Measurements from ENCODE around the gene CCDC90B. TPM values are rescaled to one million over a fixed set of nuclear protein-coding genes. Genes with fewer than 3 reads are reported as not detected.
"Not testable (repeated sequence)": the region's sequence is repeated elsewhere in the genome, so short reads cannot be mapped to it uniquely, and the experiment has no call there.

The CCDC90B gene
- total RNA-seq, 1 experiment from 2014 or later, result 51.2 TPM

DNA sequence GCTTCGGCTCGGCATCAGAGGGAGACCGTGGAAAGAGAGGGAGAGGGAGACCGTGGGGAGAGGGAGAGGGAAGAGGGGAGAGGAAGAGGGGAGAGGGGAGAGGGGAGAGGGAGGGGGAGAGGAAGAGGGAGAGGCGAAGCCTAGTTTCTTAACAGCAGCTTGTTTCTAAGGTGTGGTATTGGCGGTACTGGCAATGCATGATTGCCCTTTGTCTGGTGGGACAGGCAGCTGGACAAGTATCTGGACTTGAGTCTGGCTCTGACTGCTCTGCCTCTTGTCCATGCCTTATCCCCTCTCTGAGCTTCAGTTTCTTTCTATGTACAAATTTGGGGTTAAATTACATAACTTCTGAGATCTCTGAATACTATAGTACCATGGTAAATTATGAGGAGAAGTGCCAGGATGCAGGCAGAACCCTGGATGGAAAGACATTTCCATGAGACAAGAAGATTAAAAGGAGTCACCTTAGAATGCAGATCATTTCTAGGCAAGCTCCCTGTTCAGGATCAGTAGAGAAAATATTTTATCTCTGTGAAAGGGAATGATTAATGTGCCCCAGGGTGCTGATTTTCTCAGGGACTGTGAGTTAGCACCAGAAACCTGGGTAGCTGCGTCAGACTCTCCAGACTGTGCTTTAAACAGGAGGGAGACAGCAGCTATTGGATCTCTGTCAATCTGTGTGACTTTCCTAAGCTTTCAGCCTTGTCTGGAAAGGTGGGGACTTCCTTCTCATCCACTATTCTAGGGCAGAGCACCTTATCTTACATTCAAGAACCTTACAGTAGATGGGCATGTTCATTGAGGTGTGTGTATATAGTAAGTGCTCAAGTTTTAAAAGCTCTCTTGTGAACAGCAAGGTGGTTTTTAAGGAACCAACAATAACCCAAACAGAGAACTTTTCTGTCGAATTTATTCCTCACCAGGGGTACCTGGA, 31.9 kb upstream of the CCDC90B start:
- Histone ChIP-seq H3K4me1 (ENCODE audit: insufficient read depth, low read length, poor library complexity, severe bottlenecking) (no peaks in the 10 kb centered on the region), H3K27me3 (replicated peaks; ENCODE audit: insufficient read depth, low read depth, low read length, poor library complexity) (no peaks in the 10 kb centered on the region), H3K27ac (ENCODE audit: low read depth, low read length, poor library complexity, severe bottlenecking) (no peak overlapping the region), H3K36me3 (ENCODE audit: insufficient read depth, low read length, poor library complexity, severe bottlenecking) (no peaks in the 10 kb centered on the region), H3K4me3 (ENCODE audit: low read depth, low read length, poor library complexity, severe bottlenecking) (no peak overlapping the region), H3K9me3 (ENCODE audit: low read depth, low read length, poor library complexity, severe bottlenecking) (no peaks in the 10 kb centered on the region)
- intact Hi-C loops (cut with micrococcal nuclease; ENCODE audit: unreplicated experiment), result no loop called here
- ChIA-PET CTCF (interaction anchor here (1.1 kb wide), 1 partner anchor 25 kb away, joined by 3 read pairs; no protein-coding TSS in a partner anchor), POLR2A (ENCODE audit: low non-redundant PET) (no interaction called here)
- no peak for DNase-seq (ENCODE audit: low spot score)
- no TSS peak for BruUV-seq (replicated peaks)
- no peak for TF ChIP-seq EZH2 (IDR thresholded peaks at IDR 0.05; ENCODE audit: borderline replicate concordance, low read depth, low read length, poor library complexity, severe bottlenecking)
- TF ChIP-seq, protein P1, sequence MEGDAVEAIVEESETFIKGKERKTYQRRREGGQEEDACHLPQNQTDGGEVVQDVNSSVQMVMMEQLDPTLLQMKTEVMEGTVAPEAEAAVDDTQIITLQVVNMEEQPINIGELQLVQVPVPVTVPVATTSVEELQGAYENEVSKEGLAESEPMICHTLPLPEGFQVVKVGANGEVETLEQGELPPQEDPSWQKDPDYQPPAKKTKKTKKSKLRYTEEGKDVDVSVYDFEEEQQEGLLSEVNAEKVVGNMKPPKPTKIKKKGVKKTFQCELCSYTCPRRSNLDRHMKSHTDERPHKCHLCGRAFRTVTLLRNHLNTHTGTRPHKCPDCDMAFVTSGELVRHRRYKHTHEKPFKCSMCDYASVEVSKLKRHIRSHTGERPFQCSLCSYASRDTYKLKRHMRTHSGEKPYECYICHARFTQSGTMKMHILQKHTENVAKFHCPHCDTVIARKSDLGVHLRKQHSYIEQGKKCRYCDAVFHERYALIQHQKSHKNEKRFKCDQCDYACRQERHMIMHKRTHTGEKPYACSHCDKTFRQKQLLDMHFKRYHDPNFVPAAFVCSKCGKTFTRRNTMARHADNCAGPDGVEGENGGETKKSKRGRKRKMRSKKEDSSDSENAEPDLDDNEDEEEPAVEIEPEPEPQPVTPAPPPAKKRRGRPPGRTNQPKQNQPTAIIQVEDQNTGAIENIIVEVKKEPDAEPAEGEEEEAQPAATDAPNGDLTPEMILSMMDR (conservative IDR thresholded peaks at IDR 0.05; ENCODE audit: low read depth, low read length), result no peak

DNA sequence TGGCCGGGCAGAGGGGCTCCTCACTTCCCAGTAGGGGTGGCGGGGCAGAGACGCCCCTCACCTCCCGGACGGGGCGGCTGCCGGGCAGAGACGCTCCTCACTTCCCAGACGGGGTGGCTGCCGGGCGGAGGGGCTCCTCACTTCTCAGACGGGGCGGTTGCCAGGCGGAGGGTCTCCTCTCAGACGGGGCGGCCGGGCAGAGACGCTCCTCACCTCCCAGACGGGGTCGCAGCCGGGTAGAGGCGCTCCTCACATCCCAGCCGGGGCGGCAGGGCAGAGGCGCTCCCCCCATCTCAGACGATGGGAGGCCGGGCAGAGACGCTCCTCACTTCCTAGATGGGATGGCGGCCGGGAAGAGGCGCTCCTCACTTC, 30.7 kb upstream of the CCDC90B start:
- H3K36me3 ChIP-seq (ENCODE audit: insufficient read depth, low read length, poor library complexity, severe bottlenecking); H3K9me3 ChIP-seq (ENCODE audit: low read depth, low read length, poor library complexity, severe bottlenecking); DNase-seq (ENCODE audit: low spot score); H3K27ac ChIP-seq (ENCODE audit: low read depth, low read length, poor library complexity, severe bottlenecking); H3K4me3 ChIP-seq (ENCODE audit: low read depth, low read length, poor library complexity, severe bottlenecking); intact Hi-C loops (cut with micrococcal nuclease; ENCODE audit: unreplicated experiment); POLR2A ChIA-PET (ENCODE audit: low non-redundant PET); H3K27me3 ChIP-seq (replicated peaks; ENCODE audit: insufficient read depth, low read depth, low read length, poor library complexity); H3K4me1 ChIP-seq (ENCODE audit: insufficient read depth, low read length, poor library complexity, severe bottlenecking); BruUV-seq (replicated peaks); CTCF ChIA-PET: not testable (repeated sequence)

DNA sequence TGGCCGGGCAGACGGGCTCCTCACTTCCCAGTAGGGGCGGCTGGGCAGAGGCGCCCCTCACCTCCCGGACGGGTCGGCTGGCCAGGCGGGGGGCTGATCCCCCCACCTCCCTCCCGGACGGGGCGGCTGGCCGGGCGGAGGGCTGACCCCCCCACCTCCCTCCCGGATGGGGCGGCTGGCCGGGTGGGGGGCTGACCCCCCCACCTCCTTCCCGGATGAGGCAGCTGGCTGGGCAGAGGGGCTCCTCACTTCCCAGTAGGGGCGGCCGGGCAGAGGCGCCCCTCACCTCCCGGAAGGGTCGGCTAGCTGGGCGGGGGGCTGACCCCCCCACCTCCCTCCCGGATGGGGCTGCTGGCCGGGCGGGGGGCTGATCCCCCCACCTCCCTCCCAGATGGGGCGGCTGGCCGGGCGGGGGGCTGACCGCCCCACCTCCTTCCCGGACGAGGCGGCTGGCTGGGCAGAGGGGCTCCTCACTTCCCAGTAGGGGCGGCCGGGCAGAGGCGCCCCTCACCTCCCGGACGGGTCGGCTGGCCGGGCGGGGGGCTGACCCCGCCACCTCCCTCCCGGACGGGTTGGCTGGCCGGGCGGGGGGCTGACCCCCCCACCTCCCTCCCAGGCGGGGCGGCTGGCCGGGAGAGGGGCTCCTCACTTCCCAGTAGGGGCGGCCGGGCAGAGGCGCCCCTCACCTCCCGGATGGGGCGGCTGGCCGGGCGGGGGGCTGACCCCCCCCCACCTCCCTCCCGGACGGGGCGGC, 30.2 kb upstream of the CCDC90B start:
- H3K27me3 ChIP-seq (replicated peaks; ENCODE audit: insufficient read depth, low read depth, low read length, poor library complexity); intact Hi-C loops (cut with micrococcal nuclease; ENCODE audit: unreplicated experiment); H3K36me3 ChIP-seq (ENCODE audit: insufficient read depth, low read length, poor library complexity, severe bottlenecking); BruUV-seq (replicated peaks); POLR2A ChIA-PET (ENCODE audit: low non-redundant PET); H3K9me3 ChIP-seq (ENCODE audit: low read depth, low read length, poor library complexity, severe bottlenecking); H3K4me3 ChIP-seq (ENCODE audit: low read depth, low read length, poor library complexity, severe bottlenecking); H3K4me1 ChIP-seq (ENCODE audit: insufficient read depth, low read length, poor library complexity, severe bottlenecking); CTCF ChIA-PET; H3K27ac ChIP-seq (ENCODE audit: low read depth, low read length, poor library complexity, severe bottlenecking); DNase-seq (ENCODE audit: low spot score): not testable (repeated sequence)

DNA sequence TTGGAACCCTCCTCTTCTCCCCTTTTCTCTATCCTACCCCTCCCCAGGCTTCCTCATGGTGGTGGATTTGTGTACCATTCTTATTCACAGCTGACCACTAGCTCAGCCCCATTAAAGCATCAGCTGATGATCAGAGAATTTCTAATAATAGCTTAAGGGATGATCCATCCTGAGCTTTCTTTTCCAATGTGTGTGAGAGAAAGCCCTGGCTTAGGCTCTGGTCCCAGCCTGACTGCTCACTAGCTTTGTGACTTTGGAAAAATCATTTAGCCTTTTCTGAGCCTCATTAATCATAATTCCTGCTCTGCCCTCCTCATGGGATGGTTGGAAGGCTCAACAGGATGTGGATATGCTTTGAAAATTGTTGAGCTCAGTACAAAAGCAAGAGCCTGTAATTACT, 26.3 kb upstream of the CCDC90B start:
- Histone ChIP-seq H3K9me3 (ENCODE audit: low read depth, low read length, poor library complexity, severe bottlenecking) (no peaks in the 10 kb centered on the region), H3K4me3 (ENCODE audit: low read depth, low read length, poor library complexity, severe bottlenecking) (no peak overlapping the region), H3K4me1 (ENCODE audit: insufficient read depth, low read length, poor library complexity, severe bottlenecking) (no peaks in the 10 kb centered on the region), H3K27me3 (replicated peaks; ENCODE audit: insufficient read depth, low read depth, low read length, poor library complexity) (no peaks in the 10 kb centered on the region), H3K27ac (ENCODE audit: low read depth, low read length, poor library complexity, severe bottlenecking) (no peak overlapping the region), H3K36me3 (ENCODE audit: insufficient read depth, low read length, poor library complexity, severe bottlenecking) (no peaks in the 10 kb centered on the region)
- no peak for DNase-seq (ENCODE audit: low spot score)
- CTCF ChIA-PET, result no interaction called here
- no TSS peak for BruUV-seq (replicated peaks)
- TF ChIP-seq EZH2 (IDR thresholded peaks at IDR 0.05; ENCODE audit: borderline replicate concordance, low read depth, low read length, poor library complexity, severe bottlenecking), result no peak
- TF ChIP-seq, protein P1 (conservative IDR thresholded peaks at IDR 0.05; ENCODE audit: low read depth, low read length), result no peak
- intact Hi-C loops (cut with micrococcal nuclease; ENCODE audit: unreplicated experiment), result loop anchor here (5.0 kb wide), 1 partner anchor 140 kb away; no protein-coding TSS in a partner anchor
- POLR2A ChIA-PET (ENCODE audit: low non-redundant PET), result no interaction called here
